GM19395 (cell line): ENCODE data around the gene SPATA18.
A peak's percentile ranks its signal among the peaks of the same experiment; 100 is the strongest.
"Not testable (repeated sequence)": the region's sequence is repeated elsewhere in the genome, so short reads cannot be mapped to it uniquely, and the experiment has no call there.

Experiments
- ATAC-seq: cut with Tn5 transposase; IDR thresholded peaks from one replicate; pipeline ENCODE4 v1.9.1; 2021; ENCODE audit warnings: mild to moderate bottlenecking, moderate library complexity; ENCODE audit not compliant: unreplicated experiment

SPATA18 gene

DNA sequence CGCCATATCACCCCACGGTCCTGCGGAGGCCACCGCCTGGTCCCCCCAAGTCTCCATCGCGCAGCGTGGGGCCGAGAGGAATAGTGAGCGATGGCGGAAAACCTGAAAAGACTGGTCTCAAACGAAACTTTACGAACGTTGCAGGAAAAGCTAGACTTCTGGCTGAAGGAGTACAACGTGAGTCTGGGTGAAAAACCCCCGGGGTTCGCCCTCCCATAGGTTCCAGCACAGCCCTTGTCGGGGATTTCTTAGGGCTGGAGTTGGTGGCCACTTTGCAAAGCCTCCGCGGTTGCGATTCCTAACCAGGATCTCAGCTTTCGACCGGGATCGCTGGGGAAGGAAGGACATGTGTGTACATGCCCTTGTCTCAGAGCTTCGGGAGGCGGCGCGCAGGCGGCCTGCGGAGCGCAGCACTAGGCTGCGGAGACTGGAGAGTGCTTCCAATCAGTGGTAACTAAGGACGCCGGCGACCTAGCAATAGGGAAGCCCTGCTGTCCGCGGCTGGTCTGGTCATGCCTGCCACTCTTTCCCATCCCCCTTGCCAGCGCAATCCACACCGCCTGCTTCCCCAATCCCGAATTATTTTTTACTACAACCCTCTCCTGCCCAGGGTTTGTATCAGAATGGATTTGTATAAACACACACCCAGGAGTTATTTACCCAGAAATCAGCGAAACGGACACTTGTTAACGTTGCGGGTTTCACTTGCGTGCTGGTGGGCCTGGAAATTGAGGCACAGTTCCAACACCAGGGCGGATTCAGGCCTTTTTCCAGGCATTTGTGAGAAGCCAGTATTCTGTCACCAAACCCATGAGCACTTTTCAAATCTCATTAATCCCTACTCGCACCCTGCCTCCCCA, 741 bp downstream of the SPATA18 start:
- ATAC-seq, result peak; percentile 75

DNA sequence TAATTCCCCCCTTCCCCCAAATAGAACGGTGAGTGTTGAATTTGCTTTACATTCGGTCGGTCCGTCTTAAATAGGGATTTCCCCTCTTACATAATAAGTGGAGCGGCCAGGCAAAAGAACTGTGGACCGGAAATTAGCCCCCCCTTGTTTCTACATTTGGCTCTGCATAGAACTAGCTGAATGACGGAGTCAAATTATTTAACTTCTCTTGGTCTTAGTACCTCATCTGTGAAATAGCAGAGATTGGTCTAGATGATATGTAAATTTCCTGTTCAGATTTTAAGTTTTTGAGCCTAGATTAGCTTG, 1.3 kb downstream of the SPATA18 start:
- ATAC-seq, result peak; percentile 61

DNA sequence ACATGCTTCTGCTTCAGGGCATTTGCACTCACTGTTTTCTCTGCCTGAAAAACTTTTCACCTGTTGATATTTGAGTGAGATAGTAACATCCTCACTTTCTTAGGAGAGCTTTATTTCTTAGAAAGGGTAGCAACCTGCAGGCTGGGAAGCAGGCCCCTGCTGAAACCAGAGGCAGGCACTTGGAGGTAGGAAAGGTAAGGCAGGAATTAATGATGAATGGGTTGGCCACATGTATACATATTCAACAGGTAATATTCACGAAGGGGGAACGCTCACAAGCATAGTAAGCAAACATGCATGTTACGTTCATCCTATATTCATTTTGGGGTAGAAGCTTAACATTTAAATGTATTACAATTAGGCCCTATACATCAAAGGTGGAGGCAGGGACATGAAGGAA, 3.1 kb downstream of the SPATA18 start:
- no peak for ATAC-seq

DNA sequence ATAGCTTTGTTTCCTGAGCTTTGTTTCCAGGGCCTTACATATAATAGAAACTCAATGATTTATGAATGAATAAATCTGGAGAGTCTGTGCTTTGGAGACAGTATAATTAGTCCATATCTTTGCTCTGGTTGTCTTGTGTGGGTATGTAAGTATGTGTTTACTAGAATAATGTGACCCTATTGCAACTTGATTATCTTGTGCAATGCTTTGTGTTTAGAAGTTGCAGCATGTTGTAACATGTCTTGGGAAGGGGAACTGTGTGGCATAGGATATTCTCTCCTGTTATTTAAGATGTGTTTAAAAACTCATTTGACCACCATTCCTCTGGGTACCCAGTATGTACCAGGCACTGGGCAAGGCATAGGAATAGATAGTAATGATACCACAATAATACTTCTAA, 6.1 kb downstream of the SPATA18 start:
- no peak for ATAC-seq

DNA sequence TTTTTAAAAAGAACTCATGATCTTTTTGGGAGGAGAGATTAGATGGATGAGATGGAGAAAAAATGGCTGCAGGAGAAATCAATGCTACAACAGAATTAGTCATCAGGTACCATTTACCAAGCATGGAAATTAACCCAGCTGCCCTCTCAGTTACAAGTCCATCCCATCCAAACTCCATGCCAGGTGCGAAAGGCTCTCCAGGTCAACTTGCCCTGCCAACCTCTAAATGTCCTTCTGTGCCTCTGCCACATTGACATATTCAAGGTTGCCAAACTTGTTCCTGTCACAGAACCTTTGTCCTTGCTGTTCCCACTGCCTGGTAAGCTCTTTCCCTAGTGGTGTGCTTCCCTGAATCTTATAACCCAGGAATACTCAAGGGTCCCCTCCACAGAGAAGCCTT, 7.2 kb downstream of the SPATA18 start:
- no peak for ATAC-seq

DNA sequence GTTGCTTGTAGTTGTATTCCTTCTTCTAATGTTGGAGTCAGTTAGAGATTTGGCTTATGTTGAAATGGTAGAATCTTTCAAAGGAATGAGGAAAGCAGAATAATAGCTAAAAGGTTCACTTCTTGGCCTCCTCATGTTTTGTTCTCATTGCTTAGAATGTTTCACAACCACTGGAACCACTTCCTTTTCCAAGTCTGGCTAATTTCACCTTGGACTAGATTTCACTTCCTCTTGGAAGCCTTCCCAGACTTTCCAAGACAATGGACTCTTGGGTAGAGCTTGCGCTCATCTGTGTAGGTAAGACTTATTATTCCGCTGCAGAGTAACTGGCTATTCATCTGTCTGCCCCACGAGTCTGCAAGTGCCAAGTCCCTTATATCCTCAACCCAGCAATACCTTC, 8.3 kb downstream of the SPATA18 start:
- ATAC-seq, result no peak

DNA sequence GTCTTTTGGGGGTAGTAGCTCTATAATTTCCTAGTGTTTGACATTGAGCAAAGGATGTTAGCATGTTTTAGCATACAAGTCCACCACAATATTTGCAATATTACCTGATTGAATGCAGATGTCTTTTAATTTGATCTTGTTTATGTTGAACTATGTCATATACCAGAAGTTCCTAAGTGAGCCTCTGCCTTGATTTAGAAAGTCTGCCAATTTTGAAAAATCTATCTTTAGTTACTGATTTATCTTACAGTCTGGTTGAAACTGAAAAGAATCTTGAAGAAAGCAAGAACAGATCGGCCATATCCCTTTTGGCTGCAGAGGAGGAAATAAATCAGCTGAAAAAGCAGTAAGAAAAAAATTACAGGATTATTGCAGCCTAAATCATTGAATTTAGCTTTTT, 18.5 kb downstream of the SPATA18 start:
- no peak for ATAC-seq

DNA sequence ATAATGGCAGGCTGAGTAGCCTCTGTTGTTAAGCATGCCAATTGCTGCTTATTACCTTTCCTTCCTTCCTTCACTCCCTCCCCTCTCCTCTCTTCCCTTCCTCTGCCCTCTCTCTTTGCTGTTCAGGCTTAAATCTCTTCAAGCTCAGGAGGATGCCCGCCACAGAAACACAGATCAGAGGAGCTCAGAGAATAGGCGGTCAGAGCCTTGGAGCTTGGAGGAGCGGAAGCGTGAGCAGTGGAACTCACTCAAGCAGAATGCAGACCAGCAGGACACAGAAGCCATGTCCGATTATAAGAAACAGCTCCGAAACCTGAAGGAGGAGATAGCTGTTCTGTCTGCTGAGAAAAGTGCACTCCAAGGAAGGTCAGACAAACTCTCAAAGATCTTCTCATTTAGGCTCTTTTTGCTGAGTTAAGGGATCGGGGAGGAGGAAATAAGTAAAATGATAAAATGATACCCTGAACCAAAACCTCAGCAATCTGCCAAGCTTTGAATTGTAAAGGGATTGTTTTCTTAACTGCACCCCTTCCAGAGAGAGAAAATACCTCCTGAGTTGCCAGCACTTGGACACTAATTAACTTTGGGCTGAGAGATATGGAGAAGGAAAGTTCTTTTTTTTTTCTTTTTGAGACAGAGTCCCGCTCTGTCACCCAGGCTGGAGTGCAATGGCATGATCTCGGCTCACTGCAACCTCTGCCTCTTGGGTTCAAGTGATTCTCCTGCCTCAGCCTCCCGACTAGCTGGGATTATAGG, 20.9 kb downstream of the SPATA18 start:
- no peak for ATAC-seq

DNA sequence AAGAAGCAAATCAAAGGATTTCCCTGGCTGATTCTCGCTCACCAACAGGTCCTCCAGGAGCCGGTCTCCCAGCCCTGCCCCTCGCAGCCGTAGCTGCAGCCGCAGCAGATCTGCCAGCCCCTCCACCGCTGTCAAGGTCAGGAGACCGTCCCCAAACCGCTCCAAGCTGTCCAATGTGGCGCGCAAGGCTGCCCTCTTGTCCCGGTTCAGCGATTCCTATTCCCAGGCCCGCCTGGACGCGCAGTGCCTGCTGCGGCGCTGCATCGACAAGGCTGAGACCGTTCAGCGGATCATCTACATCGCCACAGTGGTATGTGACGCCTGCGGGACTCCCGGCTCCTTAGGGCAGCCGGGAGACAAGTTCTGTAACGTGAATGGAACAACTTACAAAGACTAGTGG, 25.6 kb downstream of the SPATA18 start:
- ATAC-seq, result no peak

DNA sequence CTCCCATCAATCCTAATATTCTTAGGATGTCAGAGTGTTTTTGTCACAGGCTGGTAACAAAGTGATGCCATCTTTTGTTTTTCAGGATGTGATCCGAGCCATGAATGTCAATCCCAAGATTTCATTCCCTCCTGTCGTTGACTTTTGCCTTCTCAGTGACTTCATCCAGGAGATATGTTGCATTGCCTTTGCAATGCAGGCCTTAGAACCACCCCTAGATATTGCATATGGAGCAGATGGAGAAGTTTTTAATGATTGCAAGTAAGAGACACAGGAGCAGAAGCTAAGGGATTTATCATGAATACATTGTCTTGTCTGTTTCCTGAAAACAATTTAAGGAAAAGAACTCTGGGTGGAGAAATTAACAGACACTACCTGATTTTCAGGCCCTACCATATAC, 28.6 kb downstream of the SPATA18 start:
- ATAC-seq, result no peak

DNA sequence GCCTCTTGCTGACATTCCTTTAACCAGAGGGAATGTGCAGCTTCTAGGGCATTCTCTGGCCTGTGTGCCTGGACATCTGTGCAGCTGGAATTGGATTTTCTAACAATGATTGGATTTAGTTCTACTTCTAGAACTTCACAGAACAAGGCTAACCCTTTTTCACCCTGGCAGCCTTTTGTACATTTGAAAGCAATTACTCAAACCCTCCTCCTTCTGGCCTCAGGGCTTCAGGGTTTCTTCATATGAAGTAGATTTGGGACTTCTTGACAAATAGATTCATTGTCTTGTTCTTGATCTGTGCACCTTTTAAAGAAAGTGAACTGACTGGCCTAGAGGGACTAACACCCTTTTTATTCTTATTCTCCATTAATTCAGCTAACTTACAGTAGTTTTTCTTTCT, 30.1 kb downstream of the SPATA18 start:
- ATAC-seq, result no peak

DNA sequence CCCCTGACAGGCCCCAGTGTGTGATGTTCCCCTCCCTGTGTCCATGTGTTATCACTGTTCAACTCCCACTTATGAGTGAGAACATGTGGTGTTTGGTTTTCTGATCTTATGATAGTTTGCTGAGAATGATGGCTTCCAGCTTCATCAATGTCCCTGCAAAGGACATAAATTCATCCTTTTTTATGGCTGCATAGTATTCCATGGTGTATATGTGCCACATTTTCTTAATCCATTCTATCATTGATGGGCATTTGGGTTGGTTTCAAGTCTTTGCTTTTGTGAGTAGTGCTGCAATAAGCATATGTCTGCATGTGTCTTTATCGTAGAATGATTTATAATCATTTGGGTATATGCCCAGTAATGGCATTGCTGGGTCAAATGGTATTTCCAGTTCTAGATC, 35.3 kb downstream of the SPATA18 start:
- not testable (repeated sequence) for ATAC-seq

DNA sequence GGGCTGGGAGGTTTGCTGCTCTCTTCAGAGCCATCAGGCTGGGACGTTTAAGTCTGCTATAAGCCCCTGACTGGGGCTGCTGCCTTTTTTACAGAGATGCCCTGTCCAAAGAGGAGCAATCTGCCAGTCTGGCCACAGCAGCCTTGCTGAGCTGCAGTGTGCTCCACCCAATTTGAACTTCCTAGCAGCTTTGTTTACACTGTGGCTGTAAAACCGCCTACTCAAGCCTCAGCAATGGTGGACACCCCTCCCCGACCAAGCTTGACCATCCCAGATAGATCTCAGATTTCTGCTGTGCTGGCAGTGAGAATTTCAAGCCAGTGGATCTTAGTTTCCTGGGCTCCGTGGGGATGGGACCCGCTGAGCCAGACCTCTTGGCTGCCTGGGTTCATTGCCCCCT, 40.7 kb downstream of the SPATA18 start:
- no peak for ATAC-seq

DNA sequence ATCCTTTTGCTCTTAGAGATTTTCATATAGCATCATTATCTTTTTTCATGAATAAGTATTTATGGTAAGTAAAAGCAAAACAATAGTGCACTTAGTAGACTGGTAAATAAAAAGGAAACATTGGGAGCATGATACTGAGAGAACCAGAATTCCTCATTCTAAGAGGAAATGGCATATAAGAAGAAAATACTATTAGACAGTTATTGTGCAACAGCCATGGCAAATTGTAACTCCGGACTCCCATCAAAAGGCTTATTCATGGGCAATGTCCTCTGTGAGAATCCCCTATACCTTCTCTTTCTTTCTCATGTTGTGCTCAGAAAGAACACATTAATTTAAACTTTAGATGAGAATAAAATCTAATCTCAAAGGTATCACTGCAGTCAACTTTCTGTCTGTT, 42.4 kb downstream of the SPATA18 start:
- no peak for ATAC-seq

DNA sequence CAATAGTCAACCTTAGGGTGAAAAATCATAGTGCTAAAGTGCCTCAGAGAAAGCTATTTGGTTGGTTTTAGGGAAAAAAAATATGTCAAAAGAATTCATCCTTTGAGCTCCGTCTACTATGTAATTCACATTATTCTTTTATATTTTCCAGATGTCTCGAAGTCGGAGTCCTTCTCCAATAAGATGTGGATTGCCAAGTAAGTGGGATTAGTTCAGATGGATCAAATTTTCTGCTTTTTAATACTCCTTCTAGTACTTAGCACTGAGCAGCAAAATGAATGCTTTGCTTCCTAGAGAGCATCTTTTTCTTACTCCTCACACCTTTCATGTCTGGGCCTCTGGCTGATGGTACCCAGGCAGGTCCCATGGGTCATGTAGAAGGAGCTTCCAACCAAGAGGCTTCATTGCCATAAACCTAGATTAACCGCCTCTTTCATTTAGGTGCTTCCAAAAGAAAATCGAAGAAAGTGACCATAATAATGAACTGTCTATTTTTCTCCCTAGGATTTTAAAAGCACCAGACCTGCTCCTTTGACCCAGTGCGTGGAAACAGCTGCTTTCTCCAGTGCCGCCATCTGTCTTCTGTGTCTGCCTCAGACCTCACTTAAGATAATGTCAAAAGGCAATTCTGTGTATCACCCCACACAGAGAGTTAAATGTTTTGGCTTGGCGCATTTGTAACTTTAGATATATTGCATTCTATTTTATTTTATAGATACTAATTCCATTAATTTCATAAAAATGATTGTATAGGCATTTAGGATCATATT, 43.5 kb downstream of the SPATA18 start:
- ATAC-seq, result no peak

DNA sequence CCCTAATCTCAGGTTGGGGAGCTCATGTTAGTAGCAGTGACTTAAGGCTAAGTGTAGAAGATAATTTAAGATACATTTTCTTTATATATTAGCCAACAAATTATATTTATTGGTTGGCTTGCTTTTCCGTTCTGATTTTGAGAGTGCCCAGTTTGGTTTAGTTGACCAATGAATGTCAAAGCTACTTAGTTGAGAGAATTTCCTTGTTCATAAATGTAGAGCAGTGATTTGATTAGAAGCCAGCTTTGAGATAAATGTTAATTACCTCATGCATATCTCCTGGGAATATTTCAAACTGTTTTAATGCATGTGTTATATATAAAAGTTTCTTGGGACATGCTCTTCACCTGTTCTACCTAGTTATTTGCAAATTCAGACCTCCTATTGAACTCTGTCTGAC, 44.3 kb downstream of the SPATA18 start:
- ATAC-seq, result no peak

DNA sequence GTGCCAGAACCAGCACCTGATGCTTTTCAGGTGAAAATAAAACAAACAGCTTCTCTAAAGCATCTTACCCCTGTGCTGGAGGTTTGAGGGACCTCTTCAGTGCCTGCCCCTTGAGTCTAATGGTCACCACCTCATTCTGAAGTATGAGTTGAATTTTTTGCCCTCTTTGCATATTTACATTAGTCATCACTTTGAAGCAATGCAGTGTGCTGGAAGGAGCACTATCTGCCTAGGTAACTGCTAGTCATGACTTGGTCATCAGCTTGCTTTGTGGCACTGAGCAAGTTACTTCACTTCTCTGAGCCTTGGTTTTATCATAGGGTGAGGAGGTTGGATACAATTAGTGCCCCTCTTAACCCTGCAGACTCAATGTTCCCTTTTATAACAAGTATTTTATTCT, 44.9 kb downstream of the SPATA18 start:
- ATAC-seq, result no peak

DNA sequence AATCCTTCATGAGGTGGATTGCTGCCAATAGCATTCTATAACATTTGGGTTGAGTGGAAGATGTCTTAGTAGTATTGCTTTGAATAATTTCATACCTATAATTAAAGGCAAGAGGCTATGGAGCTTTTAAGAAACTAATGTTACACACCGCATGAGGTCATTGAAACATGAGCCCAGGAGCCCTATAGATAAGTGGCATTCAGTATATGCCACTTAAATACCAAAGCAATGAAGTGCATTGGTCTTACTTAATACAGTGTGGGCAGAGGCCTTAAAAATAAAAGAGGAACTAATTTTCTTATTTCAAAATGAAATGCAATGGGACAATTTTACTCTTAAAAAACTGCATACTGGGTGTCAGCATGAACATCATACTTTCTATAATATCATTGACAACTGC, 47.5 kb downstream of the SPATA18 start:
- ATAC-seq, result no peak

DNA sequence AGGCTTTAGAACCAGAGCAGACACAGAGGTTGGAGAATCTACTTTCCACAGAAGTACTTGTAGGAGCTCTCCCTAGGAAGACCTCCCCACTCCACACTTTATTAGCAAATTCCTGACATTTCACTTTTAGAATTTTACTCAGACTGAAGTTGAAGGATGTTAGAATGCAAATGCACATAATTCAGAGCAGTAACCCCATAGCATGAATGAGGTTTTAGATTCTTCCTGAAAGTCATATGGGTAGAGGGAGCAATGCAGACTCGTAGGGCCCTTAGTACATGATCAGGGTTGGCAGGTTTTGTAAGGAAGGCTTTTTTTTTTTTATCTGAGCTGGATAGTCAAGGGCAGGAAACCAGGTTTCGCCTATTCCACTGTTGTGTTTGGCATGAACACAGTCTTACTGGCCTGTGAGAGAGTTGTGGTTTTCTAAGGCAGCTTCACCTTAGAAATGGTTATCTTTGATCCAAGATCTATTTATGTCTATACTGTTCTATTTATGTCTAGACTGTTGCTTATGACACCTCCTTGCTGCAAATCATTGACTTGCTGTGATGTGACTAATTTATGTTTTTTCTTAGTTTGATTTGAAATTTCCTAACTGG, 48.9 kb downstream of the SPATA18 start:
- ATAC-seq, result no peak

DNA sequence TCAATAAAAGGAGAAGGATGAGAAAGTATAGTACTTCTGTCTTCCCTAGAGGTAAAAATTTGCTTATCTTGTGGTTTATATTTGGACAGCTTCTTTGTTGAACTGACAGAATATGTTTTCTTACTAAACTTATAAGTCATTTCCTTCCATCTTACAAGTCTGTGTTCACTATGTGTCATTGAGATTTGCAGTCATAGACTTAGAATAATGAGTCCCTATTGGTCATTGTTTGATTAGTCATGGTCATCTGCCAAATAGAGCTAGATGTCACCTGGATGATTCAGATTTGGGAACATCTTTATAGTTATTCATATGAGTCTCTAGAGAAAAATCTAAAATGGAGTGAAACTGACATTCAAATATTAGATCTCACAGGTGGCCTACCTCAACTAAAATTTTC, 51.5 kb downstream of the SPATA18 start:
- ATAC-seq, result no peak

DNA sequence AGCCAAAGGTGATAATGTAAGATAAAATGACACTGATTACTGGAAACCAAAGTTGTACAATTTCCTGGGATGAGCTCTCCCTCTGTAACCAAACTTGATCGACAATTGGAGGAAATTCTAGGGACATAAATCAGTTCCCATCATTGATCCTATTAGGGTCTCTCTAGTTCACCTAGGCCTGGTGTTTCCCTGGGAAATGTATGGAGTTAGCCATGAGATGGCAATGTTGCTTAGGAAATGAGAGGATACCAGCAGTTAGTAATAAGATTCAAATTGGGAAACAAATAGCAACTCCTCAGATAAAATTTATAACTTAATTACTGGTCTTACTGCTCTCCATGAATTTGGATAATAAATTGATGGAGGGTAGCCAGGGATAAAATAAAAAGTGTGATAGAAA, 52.2 kb downstream of the SPATA18 start:
- no peak for ATAC-seq
